Progenitor cell of endocrine pancreas (in vitro differentiated cells): ENCODE results near the gene LRRC8E. TPM values are rescaled to one million over a fixed set of nuclear protein-coding genes. Genes with fewer than 3 reads are reported as not detected.
"Not testable (repeated sequence)": the region's sequence is repeated elsewhere in the genome, so short reads cannot be mapped to it uniquely, and the experiment has no call there.

Source experiments
- DNase-seq: peaks from one replicate; pipeline ENCODE4 v3.0.0; 2021; ENCODE audit warnings: low spot score; ENCODE audit not compliant: unreplicated experiment
- H3K27ac Mint-ChIP-seq: 2 replicates; pipeline ENCODE4 v1.8.0; 2021; ENCODE audit warnings: mild to moderate bottlenecking, moderate library complexity, mixed read lengths
- H3K27me3 Mint-ChIP-seq: 2 replicates; pipeline ENCODE4 v1.8.0; 2021; ENCODE audit warnings: mixed read lengths
- H3K36me3 Mint-ChIP-seq: 2 replicates; pipeline ENCODE4 v1.8.0; 2022; ENCODE audit warnings: mixed read lengths; ENCODE audit not compliant: insufficient read depth
- H3K4me1 Mint-ChIP-seq: 2 replicates; pipeline ENCODE4 v1.8.0; 2021; ENCODE audit warnings: low read depth, mixed read lengths
- H3K4me3 Mint-ChIP-seq: 2 replicates; pipeline ENCODE4 v1.8.0; 2021; ENCODE audit warnings: low read depth, mild to moderate bottlenecking, moderate library complexity, mixed read lengths
- H3K9me3 Mint-ChIP-seq: 2 replicates; pipeline ENCODE4 v1.8.0; 2021; ENCODE audit warnings: low read depth, mixed read lengths
- CTCF ChIP-seq: fragments of 200-600 bp; sonication (generic); IDR thresholded peaks from one replicate; pipeline ENCODE4 v1.5.0; 2021; ENCODE audit warnings: antibody characterized with exemption, mild to moderate bottlenecking; ENCODE audit not compliant: unreplicated experiment
- total RNA-seq: library from RNA; stranded (reverse); gene quantifications from 2 replicates; pipeline ENCODE4 v1.2.1, GENCODE V29; 2021

Gene LRRC8E
- total RNA-seq, 1 donor from 2014 or later, result 3.6 TPM

DNA sequence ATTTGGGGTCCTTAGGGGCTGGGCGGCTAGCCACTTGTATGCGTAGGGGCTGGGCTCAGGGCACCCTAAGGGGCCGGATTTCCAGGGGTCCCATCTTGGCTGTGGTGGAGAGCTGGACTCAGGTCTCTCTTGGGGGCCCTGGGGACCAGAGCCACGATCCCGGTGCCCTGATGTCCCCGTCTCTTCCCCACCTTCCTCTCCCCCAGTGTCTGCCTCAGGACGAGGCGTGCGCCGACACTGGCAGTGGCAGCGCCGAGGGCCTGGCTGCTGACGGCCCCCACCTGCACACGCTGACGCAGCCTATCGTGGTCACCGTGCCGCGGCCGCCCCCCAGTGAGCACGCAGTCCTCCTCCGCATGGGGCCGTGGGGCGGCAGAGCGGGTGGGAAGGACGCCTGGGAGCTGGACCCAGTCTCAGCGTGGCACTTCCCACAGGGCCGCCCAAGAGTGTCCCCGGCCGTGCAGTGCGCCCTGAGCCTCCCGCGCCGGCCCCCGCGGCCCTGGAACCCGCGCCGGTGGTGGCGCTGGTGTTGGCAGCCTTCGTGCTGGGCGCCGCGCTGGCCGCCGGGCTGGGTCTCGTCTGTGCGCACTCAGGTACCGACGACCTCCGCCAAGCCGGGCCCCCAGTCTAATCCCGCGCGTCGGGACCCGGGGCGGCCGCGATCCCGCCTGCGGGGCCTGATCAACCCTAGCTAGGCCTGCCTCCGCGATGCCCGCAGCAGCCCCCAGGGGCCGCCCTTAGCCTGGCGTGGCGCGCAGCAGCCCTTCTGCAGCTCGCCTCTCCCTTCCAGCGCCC is 29.2 kb downstream of the LRRC8E start:
- peak; percentile 63 for TF ChIP-seq CTCF
- no peaks in the 10 kb centered on the region for H3K9me3 Mint-ChIP-seq
- peak overlapping the region; percentile 13 for H3K27ac Mint-ChIP-seq
- H3K4me1 Mint-ChIP-seq, result peaks cover 16% of the 10 kb centered on the region
- DNase-seq, result no peak
- H3K36me3 Mint-ChIP-seq, result peaks cover 8% of the 10 kb centered on the region
- peaks cover 35% of the 10 kb centered on the region for H3K27me3 Mint-ChIP-seq
- no peak overlapping the region for H3K4me3 Mint-ChIP-seq

DNA sequence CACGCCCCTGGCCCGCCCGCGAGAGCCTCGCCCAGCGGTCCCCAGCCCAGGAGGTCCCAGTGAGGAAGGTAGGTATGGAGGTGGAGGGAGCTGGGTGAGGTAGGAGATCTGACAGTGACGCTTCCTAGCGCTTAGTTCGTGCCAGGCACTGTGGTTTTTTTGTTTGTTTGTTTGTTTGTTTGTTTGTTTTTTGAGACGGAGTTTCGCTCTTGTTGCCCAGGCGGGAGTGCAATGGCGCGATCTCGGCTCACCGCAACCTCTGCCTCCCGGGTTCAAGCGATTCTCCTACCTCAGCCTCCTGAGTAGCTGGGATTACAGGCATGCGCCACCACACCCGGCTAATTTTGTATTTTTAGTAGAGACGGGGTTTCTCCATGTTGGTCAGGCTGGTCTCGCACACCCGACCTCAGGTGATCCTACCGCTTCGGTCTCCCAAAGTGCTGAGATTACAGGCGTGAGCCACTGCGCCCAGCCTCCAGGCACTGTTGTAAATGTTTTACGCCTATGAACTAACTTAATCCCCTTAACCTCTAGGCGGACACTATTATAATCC is 29.8 kb downstream of the LRRC8E start:
- peaks cover 35% of the 10 kb centered on the region for H3K27me3 Mint-ChIP-seq
- not testable (repeated sequence) for DNase-seq, H3K36me3 Mint-ChIP-seq, H3K4me3 Mint-ChIP-seq, H3K9me3 Mint-ChIP-seq
- H3K4me1 Mint-ChIP-seq, result peaks cover 16% of the 10 kb centered on the region
- H3K27ac Mint-ChIP-seq, result peak overlapping the region; percentile 13

DNA sequence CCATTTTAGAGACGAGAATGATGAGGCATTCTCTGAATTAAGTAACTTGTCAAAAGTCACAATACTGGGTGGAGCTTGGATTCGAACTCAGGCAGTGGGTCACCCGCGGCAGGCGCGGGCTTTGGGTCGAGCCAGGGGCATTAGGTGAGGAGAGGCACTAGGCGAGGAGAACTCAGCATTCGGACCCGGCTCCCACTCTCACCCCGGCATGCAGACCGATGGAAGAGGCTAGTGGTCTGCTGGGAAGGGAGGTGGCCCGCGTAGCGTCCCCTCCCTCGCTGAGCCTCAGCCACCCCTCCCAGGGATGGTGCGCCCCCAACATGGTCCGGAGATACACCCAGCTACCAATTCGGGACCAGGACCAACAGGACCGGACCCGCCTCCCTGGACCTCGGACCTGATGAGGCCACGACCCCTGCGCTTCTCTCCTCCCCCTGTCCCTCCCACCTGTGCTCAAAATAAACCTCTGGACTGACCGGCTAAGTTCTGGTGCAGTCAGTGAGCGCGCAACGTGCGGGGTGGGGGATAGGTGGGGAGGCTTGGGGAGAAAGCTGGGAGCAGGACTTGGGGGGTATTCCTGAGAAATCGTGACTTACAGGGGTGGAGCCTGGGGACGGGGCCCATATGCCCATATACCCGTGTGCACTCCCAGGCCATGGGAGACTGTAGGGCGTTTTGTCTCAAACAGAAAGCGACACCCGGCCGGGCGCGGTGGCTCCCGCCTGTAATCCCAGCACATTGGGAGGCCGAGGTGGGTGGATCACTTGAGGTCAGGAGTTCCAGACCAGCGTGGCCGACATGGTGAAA is 30.5 kb downstream of the LRRC8E start:
- TF ChIP-seq CTCF, result no peak
- Mint-ChIP-seq H3K4me1 (peaks cover 16% of the 10 kb centered on the region), H3K27me3 (peaks cover 35% of the 10 kb centered on the region), H3K36me3 (peaks cover 5% of the 10 kb centered on the region), H3K9me3 (no peaks in the 10 kb centered on the region), H3K27ac (no peak overlapping the region), H3K4me3 (no peak overlapping the region)
- no peak for DNase-seq

DNA sequence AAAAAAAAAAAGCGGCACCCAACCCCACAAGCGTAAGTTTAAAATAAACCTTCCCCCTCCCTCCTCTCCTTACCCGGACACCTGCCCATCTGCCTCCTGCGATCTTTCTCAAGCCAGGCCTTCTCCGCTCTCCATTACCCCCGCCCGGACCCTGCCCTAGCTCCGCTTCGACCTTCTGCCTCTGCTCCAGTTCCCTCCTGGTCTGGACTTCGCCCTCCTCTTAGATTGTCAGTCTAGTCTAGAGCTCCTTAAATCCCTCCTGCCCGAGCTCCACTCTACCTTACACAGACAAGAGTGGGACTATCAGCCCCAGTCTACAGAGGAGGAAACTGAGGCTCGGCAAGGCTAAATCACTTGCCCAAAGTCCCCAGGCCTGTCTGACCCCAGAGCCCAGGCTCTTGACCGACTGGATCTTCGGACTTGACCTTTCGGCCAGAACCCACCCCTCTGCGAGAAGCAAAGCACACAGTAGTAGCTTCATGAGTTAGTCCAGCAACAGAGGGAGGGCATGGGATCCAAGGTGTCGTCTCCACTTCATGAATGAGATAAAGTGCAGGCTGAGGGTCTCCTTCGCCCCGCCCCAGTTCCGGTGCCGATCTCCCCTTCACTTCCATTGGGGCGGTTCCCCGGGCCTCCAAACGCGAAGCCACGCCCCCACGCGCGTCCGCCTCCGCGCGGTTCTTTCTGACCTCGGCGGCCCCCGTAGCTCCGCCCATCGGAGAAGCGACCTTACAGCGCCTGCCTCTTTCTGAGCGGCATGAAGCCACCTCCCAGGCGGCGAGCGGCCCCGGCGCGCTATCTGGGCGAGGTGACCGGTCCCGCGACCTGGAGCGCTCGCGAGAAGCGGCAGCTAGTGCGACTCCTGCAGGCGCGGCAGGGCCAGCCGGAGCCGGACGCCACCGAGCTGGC is 31.6 kb downstream of the LRRC8E start, which contains the start of gene SNAPC2:
TSS of gene SNAPC2 (plus strand) at position 729 of the 909 bp plus-strand sequence. CDS start at position 758, 29 bp downstream.
- peaks cover 18% of the 10 kb centered on the region for H3K4me1 Mint-ChIP-seq
- no peaks in the 10 kb centered on the region for H3K9me3 Mint-ChIP-seq
- peak within 1 kb of the TSS; percentile 94 for H3K27ac Mint-ChIP-seq
- DNase-seq, result peak; percentile 95
- peak within 1 kb of the TSS; percentile 70 for H3K4me3 Mint-ChIP-seq
- TF ChIP-seq CTCF, result no peak
- peaks cover 29% of the 10 kb centered on the region for H3K27me3 Mint-ChIP-seq
- peaks cover 4% of the 10 kb centered on the region for H3K36me3 Mint-ChIP-seq

GRCh38 chr19:7920519-7921301 is 32.4 kb downstream of the LRRC8E start:
- no peak for TF ChIP-seq CTCF
- Mint-ChIP-seq H3K4me1 (peaks cover 15% of the 10 kb centered on the region), H3K36me3 (peaks cover 3% of the 10 kb centered on the region), H3K27me3 (peaks cover 21% of the 10 kb centered on the region), H3K27ac (peak overlapping the region; percentile 94), H3K4me3 (peak overlapping the region; percentile 70), H3K9me3 (no peaks in the 10 kb centered on the region)
- peak; percentile 92 for DNase-seq
